Measurements from ENCODE around the gene IFNA4.
"Not testable (repeated sequence)": the region's sequence is repeated elsewhere in the genome, so short reads cannot be mapped to it uniquely, and the experiment has no call there.

Gene IFNA4

GRCh38 chr9:21233258-21233657 is 45.9 kb upstream of the IFNA4 start:
- WGBS (ENCODE audit: extremely low coverage, insufficient coverage, insufficient read length): no CpG with 5 or more reads among the region's 2 CpGs
- Histone ChIP-seq H3K4me1 (ENCODE audit: control insufficient read depth in 1 of 2, insufficient read depth in 2 of 2, low read length in 2 of 2) (no peaks in the 10 kb centered on the region), H2AK5ac (ENCODE audit: low read length) (no peak overlapping the region), H3K18ac (ENCODE audit: low read length) (no peak overlapping the region), H2BK5ac (ENCODE audit: low read depth, low read length, poor library complexity) (no peak overlapping the region), H3K36me3 (ENCODE audit: control insufficient read depth in 1 of 2, insufficient read depth in 2 of 2, low read length in 2 of 2) (no peaks in the 10 kb centered on the region), H3K4ac (ENCODE audit: low read depth, low read length) (no peak overlapping the region), H4K91ac (ENCODE audit: low read depth, low read length) (no peak overlapping the region), H4K8ac (ENCODE audit: low read depth, low read length) (no peak overlapping the region), H3K23ac (ENCODE audit: low read length) (no peak overlapping the region), H3K9me3 (ENCODE audit: insufficient read depth, low read depth, low read length) (peaks cover 1% of the 10 kb centered on the region), H2AFZ (ENCODE audit: insufficient read depth, low read length, poor library complexity) (no peak overlapping the region), H3K27ac (ENCODE audit: low read depth, low read length) (no peak overlapping the region), H3K9ac (ENCODE audit: low read length) (no peak overlapping the region), H4K12ac (ENCODE audit: low read depth, low read length) (no peak overlapping the region), H3K4me3 (ENCODE audit: low read depth, low read length) (no peak overlapping the region), H3K79me2 (ENCODE audit: control insufficient read depth, insufficient read depth, low read length, poor library complexity) (no peaks in the 10 kb centered on the region), H3K79me1 (ENCODE audit: low read length) (no peaks in the 10 kb centered on the region), H3K14ac (ENCODE audit: low read length) (no peak overlapping the region), H3K4me2 (ENCODE audit: low read length) (no peak overlapping the region), H2BK12ac (ENCODE audit: low read length) (no peak overlapping the region), H3K27me3 (ENCODE audit: insufficient read depth, low read length) (no peaks in the 10 kb centered on the region), H2BK120ac (ENCODE audit: insufficient read depth, low read length, poor library complexity) (no peak overlapping the region)
- no peak for DNase-seq

GRCh38 chr9:21228122-21228521 is 40.7 kb upstream of the IFNA4 start, which contains the start of gene IFNA17:
Gene IFNA17 (minus strand): TSS chr9:21228222. CDS start chr9:21228173, 49 bp downstream.
- no CpG with 5 or more reads among the region's 2 CpGs for WGBS (ENCODE audit: extremely low coverage, insufficient coverage, insufficient read length)
- no peak within 1 kb of the TSS for H4K8ac ChIP-seq (ENCODE audit: low read depth, low read length)
- H3K27ac ChIP-seq (ENCODE audit: low read depth, low read length): no peak within 1 kb of the TSS
- H3K4me1 ChIP-seq (ENCODE audit: control insufficient read depth in 1 of 2, insufficient read depth in 2 of 2, low read length in 2 of 2): no peaks in the 10 kb centered on the region
- no peak within 1 kb of the TSS for H2BK12ac ChIP-seq (ENCODE audit: low read length)
- H3K36me3 ChIP-seq (ENCODE audit: control insufficient read depth in 1 of 2, insufficient read depth in 2 of 2, low read length in 2 of 2): no peaks in the 10 kb centered on the region
- H2BK5ac ChIP-seq (ENCODE audit: low read depth, low read length, poor library complexity): no peak within 1 kb of the TSS
- no peak within 1 kb of the TSS for H2AK5ac ChIP-seq (ENCODE audit: low read length)
- H4K91ac ChIP-seq (ENCODE audit: low read depth, low read length): no peak within 1 kb of the TSS
- peaks cover 1% of the 10 kb centered on the region for H3K9me3 ChIP-seq (ENCODE audit: insufficient read depth, low read depth, low read length)
- no peaks in the 10 kb centered on the region for H3K79me2 ChIP-seq (ENCODE audit: control insufficient read depth, insufficient read depth, low read length, poor library complexity)
- no peak within 1 kb of the TSS for H3K4ac ChIP-seq (ENCODE audit: low read depth, low read length)
- H3K14ac ChIP-seq (ENCODE audit: low read length): no peak within 1 kb of the TSS
- H3K9ac ChIP-seq (ENCODE audit: low read length): no peak within 1 kb of the TSS
- no peak within 1 kb of the TSS for H2AFZ ChIP-seq (ENCODE audit: insufficient read depth, low read length, poor library complexity)
- H3K4me3 ChIP-seq (ENCODE audit: low read depth, low read length): no peak within 1 kb of the TSS
- no peak within 1 kb of the TSS for H4K12ac ChIP-seq (ENCODE audit: low read depth, low read length)
- no peak within 1 kb of the TSS for H3K4me2 ChIP-seq (ENCODE audit: low read length)
- no peaks in the 10 kb centered on the region for H3K27me3 ChIP-seq (ENCODE audit: insufficient read depth, low read length)
- H3K79me1 ChIP-seq (ENCODE audit: low read length): no peaks in the 10 kb centered on the region
- DNase-seq: no peak
- no peak within 1 kb of the TSS for H2BK120ac ChIP-seq (ENCODE audit: insufficient read depth, low read length, poor library complexity)
- no peak within 1 kb of the TSS for H3K23ac ChIP-seq (ENCODE audit: low read length)
- no peak within 1 kb of the TSS for H3K18ac ChIP-seq (ENCODE audit: low read length)

- not testable (repeated sequence) for H3K79me1 ChIP-seq (ENCODE audit: low read length); H2AFZ ChIP-seq (ENCODE audit: insufficient read depth, low read length, poor library complexity); H3K23ac ChIP-seq (ENCODE audit: low read length); H3K9me3 ChIP-seq (ENCODE audit: insufficient read depth, low read depth, low read length); H3K27me3 ChIP-seq (ENCODE audit: insufficient read depth, low read length); H2BK5ac ChIP-seq (ENCODE audit: low read depth, low read length, poor library complexity); H3K18ac ChIP-seq (ENCODE audit: low read length); H2BK120ac ChIP-seq (ENCODE audit: insufficient read depth, low read length, poor library complexity); H3K36me3 ChIP-seq (ENCODE audit: control insufficient read depth in 1 of 2, insufficient read depth in 2 of 2, low read length in 2 of 2); H3K79me2 ChIP-seq (ENCODE audit: control insufficient read depth, insufficient read depth, low read length, poor library complexity); H3K9ac ChIP-seq (ENCODE audit: low read length); H2BK12ac ChIP-seq (ENCODE audit: low read length); H3K4ac ChIP-seq (ENCODE audit: low read depth, low read length); H4K8ac ChIP-seq (ENCODE audit: low read depth, low read length); H3K4me3 ChIP-seq (ENCODE audit: low read depth, low read length); H4K91ac ChIP-seq (ENCODE audit: low read depth, low read length); H3K27ac ChIP-seq (ENCODE audit: low read depth, low read length); H3K14ac ChIP-seq (ENCODE audit: low read length); H3K4me2 ChIP-seq (ENCODE audit: low read length); DNase-seq; H4K12ac ChIP-seq (ENCODE audit: low read depth, low read length); H3K4me1 ChIP-seq (ENCODE audit: control insufficient read depth in 1 of 2, insufficient read depth in 2 of 2, low read length in 2 of 2); H2AK5ac ChIP-seq (ENCODE audit: low read length)
- WGBS (ENCODE audit: extremely low coverage, insufficient coverage, insufficient read length): no CpG with 5 or more reads among the region's 1 CpG
Observed at GRCh38 chr9:21217211-21217610, 29.8 kb upstream of the IFNA4 start, which contains the start of gene IFNA16. Gene IFNA16 (minus strand): TSS chr9:21217311. CDS start chr9:21217305, 6 bp downstream.

DNA sequence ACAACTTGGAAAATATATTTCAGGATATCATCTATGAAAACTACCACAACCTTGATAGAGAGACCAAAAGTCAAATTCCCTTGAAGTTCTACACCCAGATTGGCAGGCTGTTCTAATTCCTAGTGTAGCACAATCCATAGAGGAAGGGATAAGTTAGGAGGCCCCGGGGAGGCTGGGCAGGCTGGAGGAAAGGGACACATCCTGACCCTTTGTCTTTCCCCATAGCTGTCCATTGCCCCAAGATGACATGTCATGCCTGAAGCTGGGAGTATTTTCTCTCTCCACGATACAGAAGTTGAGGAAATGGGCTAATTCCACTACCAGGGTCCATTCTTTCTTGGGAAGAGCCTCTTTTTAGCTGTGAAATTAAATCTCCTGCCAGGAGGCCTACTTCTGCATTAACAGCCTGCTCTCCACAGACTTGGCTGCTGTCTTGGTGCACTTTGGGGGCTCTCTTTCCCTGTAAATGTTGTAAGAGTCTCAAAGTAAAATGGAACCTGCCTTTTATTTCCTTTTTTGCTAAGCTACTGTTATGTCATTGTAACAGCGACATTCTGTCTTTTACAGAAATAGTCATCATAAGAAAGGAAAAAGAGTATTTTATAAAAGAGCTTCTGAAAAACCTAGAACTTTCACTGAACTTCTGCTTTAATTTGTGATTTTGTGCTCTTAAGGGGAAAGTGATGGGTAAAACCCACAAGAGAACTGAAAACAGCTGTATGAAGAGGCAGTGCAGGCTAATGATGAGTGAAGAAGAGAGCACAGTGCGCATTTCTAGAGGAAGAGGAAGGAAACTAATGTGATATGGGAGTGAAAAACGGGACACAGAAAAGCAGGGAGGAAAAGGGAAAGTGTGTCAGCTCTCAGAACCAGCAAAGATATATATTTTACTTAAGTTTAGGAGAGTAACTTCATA is 26.3 kb upstream of the IFNA4 start:
- not testable (repeated sequence) for H3K27ac ChIP-seq (ENCODE audit: low read depth, low read length); H4K8ac ChIP-seq (ENCODE audit: low read depth, low read length); H2BK12ac ChIP-seq (ENCODE audit: low read length); H3K23ac ChIP-seq (ENCODE audit: low read length); H3K4me3 ChIP-seq (ENCODE audit: low read depth, low read length); H3K14ac ChIP-seq (ENCODE audit: low read length); H3K4me1 ChIP-seq (ENCODE audit: control insufficient read depth in 1 of 2, insufficient read depth in 2 of 2, low read length in 2 of 2); H3K18ac ChIP-seq (ENCODE audit: low read length); H3K9me3 ChIP-seq (ENCODE audit: insufficient read depth, low read depth, low read length); H3K36me3 ChIP-seq (ENCODE audit: control insufficient read depth in 1 of 2, insufficient read depth in 2 of 2, low read length in 2 of 2); H3K79me2 ChIP-seq (ENCODE audit: control insufficient read depth, insufficient read depth, low read length, poor library complexity); H4K12ac ChIP-seq (ENCODE audit: low read depth, low read length); H3K4me2 ChIP-seq (ENCODE audit: low read length); H3K4ac ChIP-seq (ENCODE audit: low read depth, low read length); H2AFZ ChIP-seq (ENCODE audit: insufficient read depth, low read length, poor library complexity); H2BK5ac ChIP-seq (ENCODE audit: low read depth, low read length, poor library complexity); H4K91ac ChIP-seq (ENCODE audit: low read depth, low read length); H2BK120ac ChIP-seq (ENCODE audit: insufficient read depth, low read length, poor library complexity); H3K79me1 ChIP-seq (ENCODE audit: low read length); H3K27me3 ChIP-seq (ENCODE audit: insufficient read depth, low read length); H2AK5ac ChIP-seq (ENCODE audit: low read length); H3K9ac ChIP-seq (ENCODE audit: low read length)
- DNase-seq: peak in 1 of 2 donors; percentile 8
- no CpG with 5 or more reads among the region's 5 CpGs for WGBS (ENCODE audit: extremely low coverage, insufficient coverage, insufficient read length)
